ENCODE results near the gene STOX1. TPM values are rescaled to one million over a fixed set of nuclear protein-coding genes. Genes with fewer than 3 reads are reported as not detected.

Gene STOX1, protein sequence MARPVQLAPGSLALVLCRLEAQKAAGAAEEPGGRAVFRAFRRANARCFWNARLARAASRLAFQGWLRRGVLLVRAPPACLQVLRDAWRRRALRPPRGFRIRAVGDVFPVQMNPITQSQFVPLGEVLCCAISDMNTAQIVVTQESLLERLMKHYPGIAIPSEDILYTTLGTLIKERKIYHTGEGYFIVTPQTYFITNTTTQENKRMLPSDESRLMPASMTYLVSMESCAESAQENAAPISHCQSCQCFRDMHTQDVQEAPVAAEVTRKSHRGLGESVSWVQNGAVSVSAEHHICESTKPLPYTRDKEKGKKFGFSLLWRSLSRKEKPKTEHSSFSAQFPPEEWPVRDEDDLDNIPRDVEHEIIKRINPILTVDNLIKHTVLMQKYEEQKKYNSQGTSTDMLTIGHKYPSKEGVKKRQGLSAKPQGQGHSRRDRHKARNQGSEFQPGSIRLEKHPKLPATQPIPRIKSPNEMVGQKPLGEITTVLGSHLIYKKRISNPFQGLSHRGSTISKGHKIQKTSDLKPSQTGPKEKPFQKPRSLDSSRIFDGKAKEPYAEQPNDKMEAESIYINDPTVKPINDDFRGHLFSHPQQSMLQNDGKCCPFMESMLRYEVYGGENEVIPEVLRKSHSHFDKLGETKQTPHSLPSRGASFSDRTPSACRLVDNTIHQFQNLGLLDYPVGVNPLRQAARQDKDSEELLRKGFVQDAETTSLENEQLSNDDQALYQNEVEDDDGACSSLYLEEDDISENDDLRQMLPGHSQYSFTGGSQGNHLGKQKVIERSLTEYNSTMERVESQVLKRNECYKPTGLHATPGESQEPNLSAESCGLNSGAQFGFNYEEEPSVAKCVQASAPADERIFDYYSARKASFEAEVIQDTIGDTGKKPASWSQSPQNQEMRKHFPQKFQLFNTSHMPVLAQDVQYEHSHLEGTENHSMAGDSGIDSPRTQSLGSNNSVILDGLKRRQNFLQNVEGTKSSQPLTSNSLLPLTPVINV
- 10 to 100 TPM; 11.4 to 38.0 (median 15.4) TPM for total RNA-seq

DNA sequence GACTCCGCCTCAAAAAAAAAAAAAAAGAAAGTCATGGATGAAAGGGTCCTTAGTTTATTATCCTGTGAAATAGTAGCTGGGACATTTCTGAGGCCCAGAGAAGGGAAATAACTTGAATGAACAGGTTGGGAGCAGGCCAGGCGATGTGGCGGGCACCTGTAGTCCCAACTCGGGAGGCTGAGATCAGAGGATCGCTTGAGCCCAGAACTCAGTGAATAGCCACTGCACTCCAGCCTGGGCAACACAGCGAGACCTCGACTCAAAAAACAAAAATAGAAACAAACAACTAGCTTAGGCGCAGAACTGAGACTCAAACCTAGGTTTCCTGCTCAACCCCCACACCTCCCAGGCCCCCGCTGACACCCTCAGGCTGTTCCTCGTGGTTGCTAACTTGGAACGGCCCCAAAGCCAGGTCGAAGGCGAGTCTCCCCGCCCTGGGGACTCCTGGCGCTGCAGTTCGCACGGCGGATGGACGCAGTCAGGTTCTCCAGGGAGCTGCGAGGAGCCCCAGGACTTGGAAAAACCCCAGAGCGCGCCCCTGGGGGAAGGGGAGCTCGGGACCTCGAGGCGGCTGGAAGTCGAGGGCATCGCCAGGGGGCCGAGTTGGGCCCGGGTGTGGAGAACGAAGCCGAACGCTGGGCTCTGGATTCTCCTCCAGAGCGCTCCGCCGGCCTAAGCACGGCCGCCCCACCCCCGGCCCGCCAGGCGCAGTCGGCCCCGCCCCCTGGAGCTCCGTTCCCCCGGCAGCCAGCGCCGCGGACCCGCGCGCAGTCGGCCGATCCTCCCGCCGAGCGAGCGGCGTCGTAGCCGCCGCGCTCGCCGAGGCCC, at the start of gene STOX1:
TSS of gene STOX1 (plus strand) at position 768 of the 828 bp plus-strand sequence. CDS start 93 bp downstream, outside the sequence.
- ATAC-seq: peak; percentile 88
- H3K27me3 ChIP-seq: no peaks in the 10 kb centered on the region
- 11 to 80% methylated on average over 2 to 13 of the region's 63 CpGs for WGBS, 2 donors (ENCODE audit: low coverage in 1 of 2)
- H3K4me1 ChIP-seq: peaks cover 0 to 16% (median 3%) of the 10 kb centered on the region in 3 donors
- no peaks in the 10 kb centered on the region for H3K36me3 ChIP-seq
- H3K4me3 ChIP-seq: peak within 1 kb of the TSS; percentile 64 to 73
- TF ChIP-seq, protein P1, sequence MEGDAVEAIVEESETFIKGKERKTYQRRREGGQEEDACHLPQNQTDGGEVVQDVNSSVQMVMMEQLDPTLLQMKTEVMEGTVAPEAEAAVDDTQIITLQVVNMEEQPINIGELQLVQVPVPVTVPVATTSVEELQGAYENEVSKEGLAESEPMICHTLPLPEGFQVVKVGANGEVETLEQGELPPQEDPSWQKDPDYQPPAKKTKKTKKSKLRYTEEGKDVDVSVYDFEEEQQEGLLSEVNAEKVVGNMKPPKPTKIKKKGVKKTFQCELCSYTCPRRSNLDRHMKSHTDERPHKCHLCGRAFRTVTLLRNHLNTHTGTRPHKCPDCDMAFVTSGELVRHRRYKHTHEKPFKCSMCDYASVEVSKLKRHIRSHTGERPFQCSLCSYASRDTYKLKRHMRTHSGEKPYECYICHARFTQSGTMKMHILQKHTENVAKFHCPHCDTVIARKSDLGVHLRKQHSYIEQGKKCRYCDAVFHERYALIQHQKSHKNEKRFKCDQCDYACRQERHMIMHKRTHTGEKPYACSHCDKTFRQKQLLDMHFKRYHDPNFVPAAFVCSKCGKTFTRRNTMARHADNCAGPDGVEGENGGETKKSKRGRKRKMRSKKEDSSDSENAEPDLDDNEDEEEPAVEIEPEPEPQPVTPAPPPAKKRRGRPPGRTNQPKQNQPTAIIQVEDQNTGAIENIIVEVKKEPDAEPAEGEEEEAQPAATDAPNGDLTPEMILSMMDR (IDR thresholded peaks at IDR 0.05): no peak
- TF ChIP-seq POLR2A (IDR thresholded peaks at IDR 0.05) (no peak), EP300 (IDR thresholded peaks at IDR 0.05) (no peak)
- H3K27ac ChIP-seq: peak within 1 kb of the TSS in 3 of 4 donors; percentile 75 to 80 (median 77)
- no peaks in the 10 kb centered on the region for H3K9me3 ChIP-seq

DNA sequence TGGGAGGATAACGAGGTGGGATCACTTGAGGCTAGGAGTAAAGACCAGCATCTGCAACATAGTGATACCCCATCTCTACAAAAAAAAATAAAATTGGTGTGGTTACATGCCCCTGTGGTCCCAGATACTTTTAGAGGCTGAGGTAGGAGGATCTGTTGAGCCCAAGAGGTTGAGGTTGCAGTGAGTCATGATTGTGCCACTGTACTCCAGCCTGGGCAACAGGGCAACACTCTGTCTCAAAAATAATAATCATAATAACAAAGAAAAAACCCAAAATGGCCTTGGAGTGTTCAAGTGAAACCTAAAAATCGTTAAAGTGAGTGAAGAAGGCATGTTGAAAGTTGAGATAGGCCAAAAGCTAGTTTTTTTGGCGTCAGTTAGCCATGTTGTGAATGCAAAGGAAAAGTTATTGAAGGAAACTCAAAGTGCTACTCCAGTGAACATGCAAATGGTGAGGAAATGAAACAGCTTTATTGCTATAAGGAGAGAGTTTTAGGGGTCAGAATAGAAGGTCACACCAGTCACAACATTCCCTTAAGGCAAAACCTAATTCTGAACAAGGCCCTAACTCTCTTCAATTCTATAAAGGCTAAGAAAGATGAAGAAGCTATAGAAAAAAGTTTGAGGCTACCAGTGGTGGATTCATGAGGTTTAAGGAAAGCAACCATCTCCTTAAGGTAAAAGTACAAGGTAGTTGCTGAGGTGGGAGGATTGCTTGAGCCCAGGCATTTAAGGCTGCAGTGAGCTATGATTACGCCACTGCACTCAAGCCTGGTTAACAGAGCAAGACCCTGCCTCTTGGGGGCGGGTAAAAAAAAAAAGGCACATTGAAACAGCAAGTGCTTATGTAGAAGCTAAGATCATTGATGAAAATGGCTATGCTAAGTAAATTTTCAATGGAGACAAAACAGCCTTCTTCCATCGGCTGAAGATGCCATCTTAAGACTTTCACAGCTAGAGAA, 45.4 kb upstream of the STOX1 start:
- no peak for ATAC-seq
- peaks cover 5 to 100% of the 10 kb centered on the region in 2 donors for H3K36me3 ChIP-seq
- 82 to 89% methylated on average over 6 of the region's 6 CpGs for WGBS, 2 donors (ENCODE audit: low coverage in 1 of 2)
- no peak overlapping the region for H3K27ac ChIP-seq
- no peaks in the 10 kb centered on the region for H3K9me3 ChIP-seq
- no peaks in the 10 kb centered on the region for H3K27me3 ChIP-seq
- H3K4me1 ChIP-seq: no peaks in the 10 kb centered on the region
- no peak overlapping the region for H3K4me3 ChIP-seq
- TF ChIP-seq EP300 (IDR thresholded peaks at IDR 0.05) (no peak), POLR2A (IDR thresholded peaks at IDR 0.05) (no peak), POLR2AphosphoS5 (IDR thresholded peaks at IDR 0.05) (no peak)
- TF ChIP-seq, protein P1 (IDR thresholded peaks at IDR 0.05): no peak

DNA sequence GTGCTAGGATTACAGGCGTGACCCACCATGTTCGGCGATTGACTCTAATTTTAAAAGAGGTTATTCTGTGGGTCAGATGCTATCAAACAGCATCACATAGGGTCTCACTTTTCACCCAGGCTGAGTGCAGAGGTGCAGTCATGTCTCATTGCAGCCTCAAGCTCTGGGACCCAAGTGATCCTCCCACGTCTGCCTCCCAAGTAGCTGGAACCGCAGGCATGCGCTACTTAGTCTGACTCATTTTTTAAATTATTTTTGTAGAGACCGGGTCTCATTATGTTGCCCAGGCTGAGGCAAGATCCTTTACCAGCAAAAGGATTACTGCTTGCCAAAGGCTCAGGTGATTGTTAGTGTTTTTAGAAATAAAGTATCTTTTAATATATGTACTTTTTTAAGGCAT, 42.9 kb upstream of the STOX1 start:
- Histone ChIP-seq H3K36me3 (peaks cover 12 to 100% of the 10 kb centered on the region in 2 donors), H3K4me1 (no peaks in the 10 kb centered on the region), H3K27ac (no peak overlapping the region), H3K4me3 (no peak overlapping the region), H3K9me3 (no peaks in the 10 kb centered on the region), H3K27me3 (no peaks in the 10 kb centered on the region)
- no peak for ATAC-seq
- 76 to 78% methylated on average over 4 to 7 of the region's 7 CpGs for WGBS, 2 donors (ENCODE audit: low coverage in 1 of 2)
- TF ChIP-seq POLR2AphosphoS5 (IDR thresholded peaks at IDR 0.05) (no peak), EP300 (IDR thresholded peaks at IDR 0.05) (no peak), POLR2A (IDR thresholded peaks at IDR 0.05) (no peak)
- TF ChIP-seq, protein P1 (IDR thresholded peaks at IDR 0.05): no peak

DNA sequence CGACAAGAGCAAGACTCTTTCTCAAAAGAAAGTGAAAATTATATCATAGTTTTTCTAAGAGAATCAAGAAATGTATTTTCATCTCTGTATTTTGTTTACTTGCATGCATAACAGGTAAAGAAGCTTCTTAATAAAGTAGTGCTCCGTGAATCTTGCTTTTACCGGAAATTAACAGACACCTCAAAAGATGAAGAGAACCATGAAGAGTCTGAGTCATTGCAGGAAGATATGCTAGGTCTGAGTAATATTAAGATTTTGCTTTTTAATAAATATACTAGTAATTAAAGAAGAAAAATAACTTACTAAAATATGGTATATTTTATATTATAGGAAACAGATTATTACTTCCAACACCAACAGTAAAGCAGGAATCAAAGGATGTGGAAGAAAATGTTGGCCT, 39.5 kb upstream of the STOX1 start:
- Histone ChIP-seq H3K27ac (no peak overlapping the region), H3K4me1 (no peaks in the 10 kb centered on the region), H3K9me3 (no peaks in the 10 kb centered on the region), H3K4me3 (no peak overlapping the region), H3K36me3 (peaks cover 15 to 100% of the 10 kb centered on the region in 2 donors), H3K27me3 (no peaks in the 10 kb centered on the region)
- TF ChIP-seq EP300 (IDR thresholded peaks at IDR 0.05) (no peak), POLR2AphosphoS5 (IDR thresholded peaks at IDR 0.05) (no peak), POLR2A (IDR thresholded peaks at IDR 0.05) (no peak)
- TF ChIP-seq, protein P1 (IDR thresholded peaks at IDR 0.05): no peak
- no peak for ATAC-seq
- WGBS, 2 donors (ENCODE audit: low coverage in 1 of 2): 90 to 96% methylated on average over 3 of the region's 3 CpGs

Data from gastroesophageal sphincter (tissue), 4 donors.